HG03521 (cell line): ENCODE data around the gene TFEB.

ENCODE experiments used
- ATAC-seq: cut with Tn5 transposase; IDR thresholded peaks from one replicate; pipeline ENCODE4 v1.9.1; 2021; ENCODE audit warnings: mild to moderate bottlenecking, moderate library complexity; ENCODE audit not compliant: unreplicated experiment

Gene TFEB

DNA sequence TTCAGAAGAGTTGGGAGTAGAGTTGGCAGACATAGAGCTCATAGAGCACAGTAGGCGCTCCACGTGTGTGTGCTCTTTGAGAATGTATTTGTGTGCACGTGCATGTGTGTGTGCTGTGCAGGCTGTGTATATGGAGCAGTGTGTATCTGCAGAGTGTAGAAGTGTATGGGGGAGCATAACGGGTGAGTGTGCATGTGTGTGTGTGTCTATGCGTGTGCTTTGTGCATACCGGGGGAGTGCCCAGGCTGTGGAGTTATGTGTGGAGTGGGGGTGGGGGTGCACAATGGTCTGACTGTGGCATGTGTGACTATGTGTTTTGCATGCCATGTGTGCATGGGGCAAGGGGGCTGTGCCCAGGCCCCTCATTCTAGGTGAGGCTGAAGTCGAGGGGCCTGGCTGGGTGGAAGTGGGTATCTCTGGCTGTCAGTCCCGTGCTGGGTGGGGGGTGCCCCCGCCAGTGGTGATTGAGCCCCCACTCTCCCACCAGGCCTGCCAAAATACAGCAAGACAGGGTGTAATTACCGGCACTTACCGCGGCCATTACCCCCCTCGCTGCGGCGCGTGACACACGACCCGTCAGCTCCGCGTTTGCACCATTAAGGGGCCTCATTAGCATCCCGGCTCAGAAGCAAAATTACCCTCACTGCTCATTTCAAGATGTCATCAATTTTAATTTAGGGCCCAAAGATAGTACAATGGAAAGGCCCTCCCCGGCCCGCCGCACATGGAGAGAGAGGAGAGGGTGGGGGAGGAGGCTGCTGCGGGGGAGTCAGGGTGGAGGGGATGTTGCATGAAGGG, 58.1 kb downstream of the TFEB start:
- no peak for ATAC-seq

DNA sequence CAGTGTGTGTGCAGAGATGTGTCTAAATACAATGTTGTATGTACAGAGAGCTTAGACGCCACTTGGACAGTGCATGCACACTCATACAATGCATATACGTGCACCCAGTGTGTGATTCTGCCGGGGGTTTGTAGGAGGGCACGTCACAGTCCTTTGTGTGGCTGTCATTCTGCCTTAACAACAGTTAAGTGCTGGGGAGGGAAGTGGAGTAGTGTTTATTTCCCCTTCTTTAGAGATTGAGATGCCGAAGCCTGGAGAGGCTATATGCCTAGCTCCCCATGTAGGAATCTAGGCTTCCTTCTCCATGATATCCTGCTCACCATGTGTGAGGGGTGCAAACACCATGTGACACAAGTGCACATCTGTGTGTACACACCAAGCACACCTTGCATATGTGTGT, 59.0 kb downstream of the TFEB start:
- ATAC-seq: no peak

DNA sequence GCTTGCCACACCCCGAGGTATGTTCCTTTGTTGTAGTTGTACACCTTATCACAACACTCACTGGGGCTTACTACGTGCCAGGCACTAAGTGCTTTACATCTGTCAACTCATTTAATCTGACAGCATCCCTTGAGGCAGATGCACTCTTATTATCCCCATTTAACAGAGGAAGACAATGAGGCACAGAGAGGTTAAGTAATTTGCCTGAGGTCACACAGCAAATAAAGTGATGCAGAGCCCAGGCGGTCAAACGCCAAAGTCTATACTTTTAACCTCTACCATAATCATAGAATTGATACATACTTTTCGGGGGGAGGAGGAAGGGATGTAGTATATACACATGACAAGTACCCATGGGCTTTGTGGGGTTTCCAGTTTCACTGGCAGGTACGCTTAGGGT, 59.4 kb downstream of the TFEB start:
- no peak for ATAC-seq

DNA sequence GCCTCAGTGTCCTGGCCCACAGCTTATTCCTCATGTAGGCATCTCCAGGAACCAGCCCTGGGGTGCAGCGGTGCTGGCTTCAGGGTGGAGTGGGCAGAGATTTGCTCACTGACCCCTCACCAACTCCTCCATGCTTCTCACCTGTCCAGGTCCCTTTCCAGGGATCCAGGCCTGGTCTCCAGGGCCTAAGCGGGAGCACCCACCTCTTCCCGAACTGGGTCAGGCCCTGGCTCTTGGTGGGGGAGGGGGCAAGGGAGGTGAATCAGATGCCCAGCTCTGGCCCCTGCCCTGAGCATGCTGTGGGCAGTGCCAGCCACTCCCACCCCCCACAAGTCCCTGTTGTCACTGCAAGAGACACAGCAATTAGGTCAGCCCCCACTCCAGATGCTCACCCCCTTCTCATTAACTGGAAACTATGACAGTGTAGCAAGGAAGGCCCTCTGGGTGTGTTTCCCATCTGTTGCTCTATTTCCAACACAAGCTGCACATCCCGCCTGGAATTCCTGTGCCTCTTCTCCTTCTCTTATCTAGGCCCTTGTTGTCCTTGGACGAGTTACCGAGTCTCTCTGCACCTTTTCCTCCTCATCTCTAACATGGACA, 60.1 kb downstream of the TFEB start:
- no peak for ATAC-seq

DNA sequence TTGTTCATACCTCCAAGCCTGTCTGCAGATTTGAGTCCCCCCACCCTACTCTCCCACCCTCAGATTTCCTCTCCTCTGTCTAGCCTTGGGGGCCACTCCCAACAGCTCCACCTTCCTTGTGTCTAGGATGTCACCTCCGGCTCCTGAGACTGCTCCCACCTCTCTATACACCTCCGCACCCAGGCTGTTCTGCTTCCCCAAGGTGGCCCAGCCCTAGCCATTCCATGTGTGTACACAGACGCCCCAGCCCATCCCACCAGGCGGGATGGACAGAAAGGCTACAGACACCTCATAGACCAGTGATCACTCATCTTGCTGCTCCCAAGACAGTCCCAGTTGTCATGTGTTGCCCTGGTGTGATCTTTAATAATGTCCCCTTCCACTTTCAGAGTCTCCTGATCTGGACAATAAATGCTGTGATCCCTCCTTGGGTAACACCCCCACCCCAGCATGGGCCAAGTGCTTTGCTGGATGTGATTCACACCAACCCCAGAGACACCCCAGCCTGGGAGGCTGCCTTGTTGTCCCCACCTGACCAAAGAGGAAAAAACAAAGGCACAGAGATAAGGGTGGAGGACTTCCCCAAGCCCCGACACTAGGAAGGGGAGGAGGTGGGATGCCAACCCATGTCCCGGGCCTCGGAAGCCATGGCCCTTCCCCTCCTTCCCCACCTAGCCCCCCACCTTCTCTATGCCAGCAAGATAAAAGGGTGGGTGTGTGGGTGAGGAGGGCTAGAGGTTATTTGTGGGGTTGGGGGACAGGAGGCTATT, 61.0 kb downstream of the TFEB start:
- ATAC-seq: no peak

DNA sequence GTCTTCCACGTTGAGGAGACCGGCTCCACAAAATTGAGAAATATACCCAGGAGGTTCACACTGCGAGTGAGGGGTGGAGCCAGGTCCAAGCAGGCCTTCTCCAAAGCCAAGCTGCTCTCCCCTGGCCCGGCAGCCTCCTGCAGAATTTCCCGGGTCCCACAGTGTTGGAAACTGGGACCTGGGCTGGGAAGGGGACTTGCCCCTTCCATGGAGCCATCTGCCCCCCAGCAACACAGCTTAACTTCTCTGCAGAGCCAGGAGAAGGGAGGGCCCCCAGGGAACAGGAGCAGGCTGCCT, 61.8 kb downstream of the TFEB start:
- ATAC-seq: no peak

DNA sequence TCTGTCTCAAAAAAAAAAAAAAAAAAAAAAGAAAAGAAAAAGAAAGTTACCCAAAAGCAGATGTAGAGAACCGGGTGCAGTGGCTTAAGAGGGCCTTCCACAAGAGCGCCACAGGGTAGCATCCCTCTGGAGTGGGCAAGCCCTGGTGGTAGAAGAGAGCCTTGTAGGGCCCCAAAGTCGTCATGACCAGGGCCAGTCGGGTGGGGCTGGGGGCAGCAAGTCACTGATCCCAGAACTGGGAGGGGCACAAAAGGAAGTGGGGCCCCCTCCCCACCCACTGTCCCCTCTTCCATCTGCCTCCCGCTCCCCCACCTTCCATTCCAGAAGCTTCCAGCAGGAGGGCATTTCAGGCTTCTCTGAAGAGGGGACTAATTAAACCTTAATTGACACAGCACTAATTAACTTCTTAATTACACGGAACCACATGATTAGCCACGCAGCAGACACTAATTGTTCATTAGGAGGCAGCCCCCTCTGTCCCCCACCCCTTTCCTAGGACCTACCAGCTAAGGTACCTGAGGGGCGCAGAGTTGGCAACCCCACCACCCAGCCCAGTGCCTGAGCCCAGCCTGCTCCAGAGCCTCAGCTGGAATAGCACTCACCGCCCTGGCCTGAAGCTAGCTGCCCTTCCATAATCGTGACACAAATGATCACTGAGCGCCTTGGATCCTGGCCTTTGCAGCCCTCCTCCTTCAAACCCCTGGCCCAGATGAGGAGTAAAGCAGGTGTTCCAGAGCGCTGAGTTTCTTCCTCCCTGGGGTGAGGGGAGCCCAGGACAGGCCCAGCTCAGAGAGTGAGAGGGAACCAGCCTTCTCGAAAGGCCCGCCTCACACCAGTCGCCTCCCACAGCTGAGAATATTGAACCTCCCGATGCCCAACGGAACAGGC, 62.3 kb downstream of the TFEB start:
- ATAC-seq: no peak

DNA sequence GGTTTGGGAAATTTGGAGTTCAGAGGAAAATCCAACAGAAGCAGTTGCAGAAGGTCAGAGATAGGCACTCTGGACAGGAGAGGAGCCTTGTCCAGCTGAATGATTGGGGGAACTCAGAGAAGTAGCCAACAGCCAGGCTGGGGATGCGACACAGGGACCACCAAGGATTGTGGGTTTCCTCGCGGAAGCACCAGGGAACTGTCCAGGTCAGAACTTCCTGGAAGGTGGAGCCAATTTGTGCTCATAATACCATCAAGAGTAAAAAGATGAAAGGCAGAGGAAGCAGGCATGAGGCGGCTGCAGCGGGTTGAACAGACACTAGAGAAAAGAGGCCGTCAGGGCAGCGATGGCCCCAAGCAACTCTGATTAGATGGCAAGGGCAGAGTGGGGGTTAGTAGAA, 63.4 kb downstream of the TFEB start:
- ATAC-seq: no peak

DNA sequence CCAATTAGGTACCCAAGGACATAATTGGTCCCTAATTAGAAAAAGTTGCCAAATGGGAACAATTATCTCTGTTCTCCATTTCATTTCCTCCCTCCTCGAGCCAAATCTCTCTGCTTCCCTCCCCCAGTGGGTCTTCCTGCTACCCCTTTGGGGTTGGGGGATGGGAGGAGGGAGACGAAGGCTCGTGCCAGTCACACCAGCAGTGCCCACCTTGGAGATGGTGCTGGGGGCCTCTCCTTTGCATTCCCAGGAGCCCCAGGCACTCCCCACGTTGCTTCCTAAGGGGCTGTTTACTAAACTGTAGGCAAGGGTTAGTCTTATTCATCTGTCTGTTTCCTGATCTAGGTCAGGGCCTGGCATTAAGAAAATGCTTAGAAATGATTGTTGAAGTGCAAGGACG, 64.0 kb downstream of the TFEB start:
- ATAC-seq: no peak

DNA sequence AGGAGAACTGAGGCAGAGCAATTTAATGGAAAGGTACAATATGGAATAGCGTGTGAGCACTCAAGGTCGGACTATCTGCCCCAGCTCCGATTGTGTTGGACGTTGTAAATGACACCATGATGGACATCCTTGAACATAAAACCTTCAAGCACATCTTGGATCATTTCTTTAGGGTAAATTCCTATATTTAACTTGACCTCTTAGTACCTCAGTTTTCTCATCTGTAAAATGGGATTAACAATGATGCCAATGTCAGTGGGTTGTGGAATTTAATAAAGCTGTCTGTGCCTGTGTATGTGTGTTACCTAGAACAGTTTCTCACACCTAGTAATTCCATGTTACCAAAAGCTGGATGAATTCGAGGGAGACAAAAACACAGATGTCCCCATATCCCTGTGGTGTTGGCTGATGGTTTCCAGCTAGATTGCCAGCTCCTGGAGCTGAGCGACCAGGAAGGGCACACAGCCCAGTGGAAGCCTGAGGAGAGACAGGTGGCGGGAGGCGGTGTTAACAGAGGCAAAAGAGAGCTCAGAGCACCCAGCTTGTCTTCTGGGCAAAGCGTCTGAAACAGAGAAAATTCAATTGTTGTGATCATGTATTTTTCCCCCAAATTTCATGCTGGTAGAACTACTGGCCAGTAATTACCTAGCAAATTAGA, 64.6 kb downstream of the TFEB start:
- ATAC-seq: no peak

DNA sequence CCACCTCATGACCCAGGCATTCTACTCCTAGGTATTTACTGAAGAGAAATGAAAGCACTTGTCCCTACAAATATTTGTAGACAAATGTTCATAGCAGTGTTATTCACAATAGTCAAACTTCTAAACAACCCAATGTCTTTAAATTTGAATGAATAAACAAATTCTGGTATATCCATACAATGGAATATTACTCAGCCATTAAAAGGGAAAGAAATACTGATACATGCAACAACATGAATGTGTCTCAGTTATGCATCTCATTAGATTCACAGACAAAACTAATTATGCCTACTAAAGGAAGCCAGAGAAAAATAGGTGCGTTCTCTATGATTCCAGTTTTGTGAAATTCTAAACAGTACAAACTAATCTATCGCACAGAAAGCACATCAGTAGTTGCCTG, 66.4 kb downstream of the TFEB start:
- no peak for ATAC-seq

DNA sequence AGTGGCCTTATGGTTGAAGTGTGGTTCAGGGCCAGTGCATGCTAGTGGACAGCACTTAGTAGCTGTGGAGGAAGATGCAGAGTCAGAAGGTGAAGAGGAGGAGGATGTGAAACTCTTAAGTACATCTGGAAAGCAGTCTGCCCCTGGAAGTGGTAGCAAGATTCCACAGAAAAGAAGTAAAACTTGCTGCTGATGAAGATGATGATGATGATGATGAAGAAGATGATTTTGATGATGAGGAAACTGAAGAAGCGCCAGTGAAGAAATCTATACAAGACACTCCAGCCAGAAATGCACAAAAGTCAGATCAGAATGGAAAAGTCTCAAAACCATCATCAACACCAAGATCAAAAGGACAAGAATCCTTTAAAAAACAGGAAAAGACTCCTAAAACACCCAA, 68.2 kb downstream of the TFEB start:
- no peak for ATAC-seq

DNA sequence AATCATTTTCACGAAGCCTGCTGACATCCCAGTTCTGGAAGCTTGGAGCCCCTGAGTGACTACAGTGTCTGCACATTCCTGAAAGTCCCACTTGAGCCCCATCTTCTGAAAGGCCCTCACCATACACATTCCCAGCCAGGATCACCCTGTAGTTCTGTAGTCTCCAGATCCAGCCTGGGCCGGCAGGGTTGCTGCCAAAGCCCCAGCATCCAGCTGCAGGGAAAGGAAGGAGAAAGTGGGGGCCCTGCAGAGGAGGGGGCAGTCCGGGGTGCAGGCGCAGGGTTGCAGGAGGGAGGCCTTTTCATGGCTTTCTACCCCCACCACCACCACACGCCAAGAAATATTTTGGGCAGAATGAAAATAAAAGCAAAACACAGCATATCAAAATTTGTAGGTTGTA, 71.1 kb downstream of the TFEB start:
- no peak for ATAC-seq

DNA sequence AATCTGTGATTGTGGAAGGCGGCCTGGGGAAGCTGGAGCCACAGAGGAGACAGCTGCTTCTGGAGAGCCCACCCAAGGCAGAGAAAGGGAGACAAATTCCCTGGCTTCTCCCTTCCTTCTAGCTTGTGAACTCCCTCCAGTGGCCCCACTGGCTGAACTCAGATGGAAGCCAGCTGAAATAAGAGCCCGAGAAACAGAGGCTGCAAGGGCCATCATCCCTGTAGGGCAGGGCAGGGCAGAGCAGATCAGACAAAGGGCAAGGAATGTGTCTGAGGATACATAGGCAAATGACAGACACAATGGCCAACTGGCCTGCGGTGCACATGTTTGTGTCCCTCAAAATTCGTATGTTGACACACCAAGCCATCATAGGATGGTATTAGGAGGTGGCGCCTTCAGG, 71.8 kb downstream of the TFEB start:
- no peak for ATAC-seq

DNA sequence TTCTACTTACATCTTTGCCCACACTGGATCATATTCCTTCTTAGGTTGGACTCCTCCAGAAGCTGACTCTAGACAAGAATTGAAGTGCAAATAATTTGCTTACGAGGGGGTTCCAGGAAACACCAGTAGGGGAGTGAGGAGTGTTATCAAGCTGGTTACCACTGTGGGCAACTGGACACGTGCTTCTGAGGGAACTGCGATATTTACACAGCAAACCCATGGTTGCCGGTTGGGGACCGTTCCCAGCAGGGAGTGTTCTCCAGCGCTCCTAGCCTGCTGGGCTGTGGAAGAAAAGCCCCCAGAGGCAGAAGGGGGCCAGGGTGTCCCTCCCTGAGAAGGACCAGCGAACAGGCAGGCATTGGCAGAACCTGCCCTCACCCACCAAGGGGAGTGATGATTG, 75.5 kb downstream of the TFEB start:
- ATAC-seq: no peak

DNA sequence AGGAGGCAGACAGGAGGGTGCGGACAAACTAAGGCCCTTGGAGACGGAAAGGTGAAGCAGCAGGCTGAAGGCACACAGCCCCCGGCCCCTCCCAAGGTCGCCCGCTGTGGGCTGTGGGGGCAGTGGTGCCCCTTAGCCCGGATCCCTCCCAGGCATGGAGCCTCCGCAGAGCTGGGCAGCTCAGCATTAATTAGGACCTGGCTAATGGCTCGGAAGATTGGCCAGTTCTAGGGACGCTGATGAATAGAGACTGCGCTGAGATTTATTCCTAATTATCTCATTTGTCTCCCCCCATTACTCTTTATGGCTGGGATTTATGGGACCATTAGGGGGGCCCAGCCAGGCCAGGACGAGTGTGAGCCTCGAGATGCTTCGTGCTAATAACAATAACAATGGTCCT, 76.8 kb downstream of the TFEB start:
- ATAC-seq: no peak

DNA sequence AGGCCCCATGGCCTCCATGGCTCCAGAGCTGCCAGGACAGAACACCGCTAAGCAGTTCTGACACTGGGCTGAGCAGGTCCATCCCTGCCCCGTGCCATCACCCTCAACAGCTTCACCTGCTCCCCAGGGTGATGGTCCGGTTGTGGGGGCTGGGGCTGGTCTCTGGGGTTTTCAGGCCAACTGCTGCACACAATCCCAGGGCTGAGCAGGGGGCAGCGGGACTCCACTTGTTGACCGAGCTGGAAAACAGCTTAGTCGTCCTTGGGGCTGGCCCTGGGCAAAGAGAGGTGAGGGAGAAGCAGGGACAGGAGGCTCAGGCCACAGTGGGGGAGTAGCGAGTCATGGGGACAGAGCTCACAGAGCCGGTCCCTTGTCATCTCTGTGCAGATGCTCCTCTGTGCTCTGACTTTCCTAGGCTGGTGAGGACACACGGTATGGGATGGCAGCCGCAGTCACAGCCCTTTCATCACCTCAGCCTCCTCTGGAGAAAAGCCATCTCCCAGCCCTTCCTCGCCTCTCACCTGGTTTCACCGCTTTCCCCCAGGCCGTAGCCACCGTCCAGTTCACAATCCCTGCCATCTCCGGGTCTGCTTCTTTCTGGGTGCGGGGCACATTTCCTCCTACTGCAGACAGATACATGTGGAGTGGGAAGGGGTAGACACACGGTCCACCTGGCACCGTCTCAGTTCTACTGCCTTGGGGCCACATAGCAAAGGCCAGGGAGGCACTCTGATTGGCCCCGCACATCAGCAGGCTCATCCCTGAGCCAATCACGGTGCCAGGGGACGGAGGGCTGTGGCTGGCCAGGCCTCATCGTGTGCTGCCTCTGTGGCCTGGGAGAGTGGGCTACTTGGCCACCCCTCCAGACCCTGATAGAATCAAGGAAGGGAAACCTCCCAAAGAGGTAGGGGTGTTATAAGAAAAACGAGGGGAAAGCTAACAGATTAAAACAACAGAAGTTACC, 78.0 kb downstream of the TFEB start:
- no peak for ATAC-seq

DNA sequence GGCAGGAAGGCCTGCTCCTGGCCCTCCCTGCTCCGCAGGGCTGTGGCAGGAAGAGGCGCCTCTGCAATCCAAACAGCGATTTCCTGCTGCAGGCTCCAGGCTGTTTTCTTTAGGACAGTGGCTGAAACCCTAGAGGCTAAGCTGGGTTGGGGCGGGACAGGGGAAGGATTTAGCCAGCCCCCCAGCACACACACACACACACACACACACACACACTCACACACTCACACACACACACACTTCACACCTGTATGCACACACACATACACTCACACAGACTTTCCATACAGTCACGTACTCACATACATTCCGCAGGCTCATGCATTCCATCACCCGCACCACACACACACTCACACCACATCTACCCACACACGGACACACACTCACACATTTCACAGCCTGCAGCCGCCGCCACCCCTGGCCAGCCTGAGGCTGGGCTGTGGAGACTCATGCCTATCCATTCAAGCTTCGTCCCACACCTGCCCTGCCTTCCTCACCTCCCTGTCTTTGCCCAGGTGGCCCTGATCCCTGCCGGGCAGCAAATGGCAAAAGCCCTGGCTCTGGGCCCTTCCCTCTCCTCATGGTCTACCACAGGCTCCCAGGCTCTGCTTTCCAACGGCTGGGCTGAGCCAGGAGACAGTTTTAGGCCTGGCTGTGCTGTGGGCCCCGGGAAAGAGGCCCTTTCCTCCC, 79.3 kb downstream of the TFEB start:
- no peak for ATAC-seq

DNA sequence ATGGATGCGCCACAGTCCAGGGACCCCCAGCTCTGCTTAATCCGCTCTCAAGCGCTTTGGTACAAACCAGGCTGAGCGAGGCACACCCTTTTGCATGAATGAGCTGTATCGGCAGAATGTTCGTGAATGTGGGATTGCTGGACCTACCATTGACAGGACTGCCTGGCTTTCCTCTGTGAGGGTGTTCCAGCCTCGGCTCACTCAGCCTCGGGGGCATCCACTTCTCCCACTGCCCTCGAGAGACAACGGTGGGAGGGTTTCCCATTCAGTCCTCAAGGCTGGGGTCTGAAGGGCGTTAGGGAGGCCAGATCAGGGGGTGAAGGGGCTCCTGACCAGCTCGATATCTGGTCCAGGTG, 79.8 kb downstream of the TFEB start:
- ATAC-seq: no peak
